C4-2B (cell line): Measurements from ENCODE around the gene MEIS1.

Experiments used
- ZFX ChIP-seq: fragments of 450-650 bp; IDR thresholded peaks from 2 replicates; pipeline ENCODE4 v1.6.1; 2017
- TF ChIP-seq, protein P1 (sequence below): fragments of 450-650 bp; conservative IDR thresholded peaks from 2 replicates; pipeline ENCODE4 v1.5.1; 2017; ENCODE audit warnings: mild to moderate bottlenecking

DNA sequence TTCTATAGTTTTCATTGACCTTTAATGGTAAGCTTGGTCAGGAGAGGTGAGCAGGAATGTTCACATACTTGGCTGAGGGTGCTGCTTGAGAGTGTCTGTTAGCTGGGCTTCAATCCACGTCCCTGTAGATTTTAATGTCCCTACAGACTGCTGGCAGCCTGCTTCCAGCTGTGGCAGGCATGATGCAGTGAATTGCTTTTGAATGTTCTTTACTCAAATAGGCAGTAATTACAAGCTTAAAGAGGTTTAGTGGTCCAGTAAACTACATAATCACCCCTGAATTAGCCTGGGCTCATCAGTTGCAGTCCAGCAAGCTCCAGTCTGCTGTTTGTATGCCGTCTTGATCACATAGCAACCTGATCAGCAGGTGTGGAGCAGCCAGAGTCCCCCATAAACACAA lies 102.1 kb downstream of the MEIS1 start:
- TF ChIP-seq, protein P1, sequence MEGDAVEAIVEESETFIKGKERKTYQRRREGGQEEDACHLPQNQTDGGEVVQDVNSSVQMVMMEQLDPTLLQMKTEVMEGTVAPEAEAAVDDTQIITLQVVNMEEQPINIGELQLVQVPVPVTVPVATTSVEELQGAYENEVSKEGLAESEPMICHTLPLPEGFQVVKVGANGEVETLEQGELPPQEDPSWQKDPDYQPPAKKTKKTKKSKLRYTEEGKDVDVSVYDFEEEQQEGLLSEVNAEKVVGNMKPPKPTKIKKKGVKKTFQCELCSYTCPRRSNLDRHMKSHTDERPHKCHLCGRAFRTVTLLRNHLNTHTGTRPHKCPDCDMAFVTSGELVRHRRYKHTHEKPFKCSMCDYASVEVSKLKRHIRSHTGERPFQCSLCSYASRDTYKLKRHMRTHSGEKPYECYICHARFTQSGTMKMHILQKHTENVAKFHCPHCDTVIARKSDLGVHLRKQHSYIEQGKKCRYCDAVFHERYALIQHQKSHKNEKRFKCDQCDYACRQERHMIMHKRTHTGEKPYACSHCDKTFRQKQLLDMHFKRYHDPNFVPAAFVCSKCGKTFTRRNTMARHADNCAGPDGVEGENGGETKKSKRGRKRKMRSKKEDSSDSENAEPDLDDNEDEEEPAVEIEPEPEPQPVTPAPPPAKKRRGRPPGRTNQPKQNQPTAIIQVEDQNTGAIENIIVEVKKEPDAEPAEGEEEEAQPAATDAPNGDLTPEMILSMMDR = no peak
- TF ChIP-seq ZFX = no peak
